ENCODE results near the gene GOLPH3L.
"Not testable (repeated sequence)": the region's sequence is repeated elsewhere in the genome, so short reads cannot be mapped to it uniquely, and the experiment has no call there.

Gene GOLPH3L

DNA sequence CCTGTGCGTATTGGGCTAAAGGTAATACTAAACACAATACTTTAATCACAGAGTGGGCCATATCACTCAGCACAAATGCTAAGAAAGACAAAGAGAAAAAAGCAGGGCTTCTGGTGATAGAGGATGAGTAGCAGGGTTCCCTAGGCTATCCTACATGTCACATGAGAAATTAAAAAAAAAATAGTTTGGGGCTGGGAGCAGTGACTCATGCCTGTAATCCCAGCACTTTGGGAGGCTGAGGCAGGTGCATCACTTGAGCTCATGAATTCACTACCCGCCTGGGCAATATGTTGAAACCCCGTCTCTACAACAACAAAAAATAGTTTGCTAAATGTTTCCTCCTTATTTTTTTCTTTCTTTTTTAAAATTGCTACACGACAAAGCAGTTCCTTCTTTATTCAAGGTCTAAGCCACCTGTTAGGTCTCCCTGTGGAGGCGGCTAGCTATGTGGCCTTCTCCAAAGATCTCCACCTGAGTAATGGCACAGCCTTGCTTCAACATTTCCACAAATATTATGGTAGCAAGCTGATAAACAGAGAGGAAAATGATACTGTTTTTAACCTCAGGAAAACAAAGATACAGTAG is 69.0 kb downstream of the GOLPH3L start:
- peaks cover 22% of the 10 kb centered on the region; the same call in 1 of the 2 replicates for H3K4me1 ChIP-seq (ENCODE audit: insufficient read depth, low read length)
- no peaks in the 10 kb centered on the region for H3K9me3 ChIP-seq (ENCODE audit: insufficient read depth, low read depth, low read length)
- H3K4me3 ChIP-seq (ENCODE audit: low read length): peak overlapping the region; percentile 81
- peak overlapping the region; percentile 81; the same call in 1 of the 2 replicates for H3K27ac ChIP-seq (ENCODE audit: low read depth, low read length)
- peaks cover 49% of the 10 kb centered on the region for H3K36me3 ChIP-seq (ENCODE audit: insufficient read depth, low read length)
- WGBS: 77% methylated on average over 4 of the region's 5 CpGs
- no peaks in the 10 kb centered on the region for H3K27me3 ChIP-seq (ENCODE audit: insufficient read depth, low read length)
- H3K9ac ChIP-seq (ENCODE audit: low read depth, low read length): peak overlapping the region; percentile 82

DNA sequence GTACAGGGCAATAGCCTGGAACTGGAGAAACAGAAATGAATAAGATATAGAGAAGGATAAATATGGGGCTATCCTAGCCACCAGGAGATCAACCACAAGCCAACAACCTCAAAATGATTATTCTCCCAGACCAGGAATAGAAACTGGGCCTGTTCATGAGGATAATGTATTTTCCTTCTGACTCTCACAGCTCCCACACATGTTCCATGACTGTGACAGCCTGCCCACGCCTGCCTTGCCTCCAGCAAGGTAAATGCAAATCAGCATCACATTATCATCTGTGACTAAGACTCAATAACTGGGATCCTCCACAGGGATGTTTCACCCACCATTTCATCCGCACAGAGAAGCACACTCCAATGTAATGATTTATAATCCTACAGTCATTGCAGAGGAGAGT is 70.8 kb downstream of the GOLPH3L start:
- Histone ChIP-seq H3K36me3 (ENCODE audit: insufficient read depth, low read length) (peaks cover 62% of the 10 kb centered on the region), H3K9ac (ENCODE audit: low read depth, low read length) (no peak overlapping the region), H3K4me3 (ENCODE audit: low read length) (no peak overlapping the region), H3K27me3 (ENCODE audit: insufficient read depth, low read length) (no peaks in the 10 kb centered on the region), H3K27ac (ENCODE audit: low read depth, low read length) (no peak overlapping the region), H3K4me1 (ENCODE audit: insufficient read depth, low read length) (peaks cover 12% of the 10 kb centered on the region), H3K9me3 (ENCODE audit: insufficient read depth, low read depth, low read length) (no peaks in the 10 kb centered on the region)
- 94% methylated on average over 2 of the region's 2 CpGs for WGBS

DNA sequence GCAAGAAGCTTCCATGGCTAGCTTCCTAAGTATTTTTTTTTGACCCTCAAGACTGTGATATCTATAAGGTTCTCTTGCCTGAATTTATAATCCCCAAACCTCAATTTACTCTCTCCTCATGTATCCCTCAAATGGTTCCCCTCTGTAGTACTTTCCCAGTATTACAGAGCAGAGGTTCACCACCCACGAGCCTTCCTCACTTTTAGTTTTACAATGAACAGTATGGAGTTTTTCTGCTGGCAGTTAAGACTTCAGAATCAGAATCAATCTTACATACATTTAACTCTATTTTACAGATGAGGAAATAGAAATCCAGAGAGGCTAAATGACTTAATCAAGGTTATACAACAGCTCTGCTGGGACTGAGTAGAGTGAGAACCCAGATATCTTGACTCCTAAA is 72.4 kb downstream of the GOLPH3L start:
- H3K9me3 ChIP-seq (ENCODE audit: insufficient read depth, low read depth, low read length); H3K27me3 ChIP-seq (ENCODE audit: insufficient read depth, low read length); H3K9ac ChIP-seq (ENCODE audit: low read depth, low read length); H3K27ac ChIP-seq (ENCODE audit: low read depth, low read length); H3K4me3 ChIP-seq (ENCODE audit: low read length); H3K4me1 ChIP-seq (ENCODE audit: insufficient read depth, low read length): not testable (repeated sequence)
- peaks cover 78% of the 10 kb centered on the region for H3K36me3 ChIP-seq (ENCODE audit: insufficient read depth, low read length)
- 80% methylated on average over 1 of the region's 1 CpG for WGBS

DNA sequence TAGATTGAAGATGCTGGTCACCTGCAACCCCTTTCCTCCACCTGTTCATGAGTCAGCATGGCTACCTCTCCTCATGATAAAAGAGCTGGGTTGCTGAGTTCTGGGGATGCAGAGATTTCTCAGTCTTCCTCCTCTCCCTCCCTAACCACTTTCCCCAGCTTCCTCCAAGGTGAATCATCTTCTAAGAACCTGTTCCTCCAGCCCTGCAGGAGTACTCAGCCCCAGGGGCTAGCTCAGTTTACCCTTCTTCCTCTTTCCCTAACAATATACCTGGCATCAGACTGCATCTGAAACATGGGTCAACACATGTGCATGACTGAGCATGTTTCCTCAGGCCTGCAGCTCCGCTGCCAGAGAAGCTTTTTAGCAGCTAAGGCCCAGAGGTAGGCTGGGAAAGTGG is 72.8 kb downstream of the GOLPH3L start:
- H3K4me3 ChIP-seq (ENCODE audit: low read length); H3K27ac ChIP-seq (ENCODE audit: low read depth, low read length); H3K9me3 ChIP-seq (ENCODE audit: insufficient read depth, low read depth, low read length); H3K4me1 ChIP-seq (ENCODE audit: insufficient read depth, low read length); H3K27me3 ChIP-seq (ENCODE audit: insufficient read depth, low read length); H3K9ac ChIP-seq (ENCODE audit: low read depth, low read length): not testable (repeated sequence)
- WGBS: 89% methylated on average over 1 of the region's 1 CpG
- peaks cover 82% of the 10 kb centered on the region for H3K36me3 ChIP-seq (ENCODE audit: insufficient read depth, low read length)

DNA sequence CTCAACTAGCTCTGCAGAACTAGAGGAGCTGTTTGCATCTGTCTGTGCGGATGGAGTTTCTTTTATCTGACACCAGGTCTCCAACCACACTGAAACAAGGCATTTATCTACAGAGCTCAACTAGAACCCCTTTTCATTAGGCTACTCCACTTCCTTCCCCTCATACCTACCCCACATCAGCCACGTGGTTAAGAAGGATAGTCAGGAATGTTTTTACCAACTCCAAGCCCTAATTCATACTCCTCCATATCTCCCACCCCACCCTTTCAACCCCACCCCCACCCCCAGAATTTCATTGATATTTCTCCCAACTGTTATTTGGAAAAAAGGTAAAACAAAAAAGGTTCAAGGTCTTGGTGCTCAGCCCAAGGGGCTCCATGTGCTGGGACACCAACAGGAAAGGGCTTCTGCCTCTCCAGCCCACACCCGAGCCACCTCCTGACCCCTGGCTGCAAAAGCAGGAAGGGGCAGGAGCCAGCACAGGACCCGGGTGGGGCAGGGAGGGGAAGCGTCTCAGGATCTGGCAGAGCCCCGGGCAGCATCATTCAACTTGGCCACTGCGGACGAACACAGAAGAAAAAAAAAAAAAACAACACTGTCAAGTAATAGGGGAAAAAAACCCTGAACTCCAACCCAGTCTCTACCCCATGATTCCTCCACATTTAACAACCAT is 74.5 kb downstream of the GOLPH3L start:
- peaks cover under 1% of the 10 kb centered on the region for H3K4me1 ChIP-seq (ENCODE audit: insufficient read depth, low read length)
- no peaks in the 10 kb centered on the region for H3K9me3 ChIP-seq (ENCODE audit: insufficient read depth, low read depth, low read length)
- WGBS: 77% methylated on average over 8 of the region's 8 CpGs
- H3K27me3 ChIP-seq (ENCODE audit: insufficient read depth, low read length): no peaks in the 10 kb centered on the region
- peaks cover 92% of the 10 kb centered on the region for H3K36me3 ChIP-seq (ENCODE audit: insufficient read depth, low read length)
- H3K4me3 ChIP-seq (ENCODE audit: low read length): no peak overlapping the region
- H3K27ac ChIP-seq (ENCODE audit: low read depth, low read length): peak overlapping the region; percentile 10; the same call in 1 of the 2 replicates
- H3K9ac ChIP-seq (ENCODE audit: low read depth, low read length): no peak overlapping the region

DNA sequence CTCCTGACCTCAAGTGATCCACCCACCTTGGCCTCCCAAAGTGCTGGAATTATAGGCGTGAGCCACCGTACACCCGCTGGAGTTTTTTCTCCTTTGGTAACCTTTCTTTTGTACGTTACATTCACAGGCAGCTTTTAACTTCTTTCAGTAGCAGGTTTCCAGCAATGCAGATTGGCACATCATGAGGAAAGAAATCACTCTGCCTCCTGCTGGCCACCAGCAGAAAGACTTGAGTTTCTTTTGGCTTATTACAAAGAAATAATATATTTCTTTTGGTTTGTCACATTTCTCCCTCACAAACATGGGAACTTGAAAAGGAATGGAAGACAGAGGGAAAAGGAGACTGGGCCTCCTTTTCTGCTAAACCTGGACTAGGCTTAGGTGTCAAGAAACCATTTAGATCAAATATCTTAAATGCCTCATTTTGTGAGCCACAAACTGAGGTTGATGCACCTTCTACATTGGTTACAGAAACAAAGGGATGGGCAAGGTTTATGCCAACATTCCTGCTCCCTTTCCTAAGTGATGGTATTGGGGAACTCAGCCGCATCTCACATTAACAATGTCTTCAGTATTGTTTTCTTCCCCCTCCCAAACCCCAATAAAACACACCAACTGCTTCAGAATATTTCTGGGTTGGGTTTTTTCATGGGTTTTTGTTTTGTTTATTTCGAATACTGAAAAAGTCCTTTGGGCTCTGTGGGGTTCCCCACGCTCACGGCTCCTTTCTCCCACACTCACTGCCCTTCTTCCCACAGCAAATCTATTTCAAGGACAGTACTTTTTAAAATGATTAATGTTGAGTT is 75.3 kb downstream of the GOLPH3L start:
- H3K9ac ChIP-seq (ENCODE audit: low read depth, low read length): no peak overlapping the region
- H3K27me3 ChIP-seq (ENCODE audit: insufficient read depth, low read length): no peaks in the 10 kb centered on the region
- H3K4me3 ChIP-seq (ENCODE audit: low read length): no peak overlapping the region
- 93% methylated on average over 5 of the region's 8 CpGs for WGBS
- no peaks in the 10 kb centered on the region; the same call in none of the 2 replicates for H3K4me1 ChIP-seq (ENCODE audit: insufficient read depth, low read length)
- peak overlapping the region; percentile 10; the same call in 1 of the 2 replicates for H3K27ac ChIP-seq (ENCODE audit: low read depth, low read length)
- peaks cover 92% of the 10 kb centered on the region for H3K36me3 ChIP-seq (ENCODE audit: insufficient read depth, low read length)
- no peaks in the 10 kb centered on the region for H3K9me3 ChIP-seq (ENCODE audit: insufficient read depth, low read depth, low read length)

DNA sequence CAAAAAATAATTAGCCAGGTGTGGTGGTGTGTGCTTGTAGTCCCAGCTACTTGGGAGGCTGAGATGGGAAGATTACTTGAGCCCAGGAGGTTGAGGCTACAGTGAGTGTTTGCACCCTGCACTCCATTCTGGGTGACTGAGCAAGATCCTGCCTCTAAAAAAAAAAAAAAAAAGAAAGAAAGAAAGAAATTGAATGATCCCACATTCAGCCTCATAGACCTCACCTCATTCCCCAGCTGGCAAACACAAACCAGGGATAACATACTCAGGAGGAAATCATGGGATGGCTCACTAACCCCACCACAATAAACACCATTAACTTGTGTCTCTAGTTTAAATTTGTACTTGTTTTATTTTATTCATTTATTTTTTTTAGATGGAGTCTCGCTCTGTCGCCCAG is 76.0 kb downstream of the GOLPH3L start:
- H3K27ac ChIP-seq (ENCODE audit: low read depth, low read length): no peak overlapping the region
- no peak overlapping the region for H3K9ac ChIP-seq (ENCODE audit: low read depth, low read length)
- no peaks in the 10 kb centered on the region for H3K27me3 ChIP-seq (ENCODE audit: insufficient read depth, low read length)
- 100% methylated on average over 2 of the region's 2 CpGs for WGBS
- no peaks in the 10 kb centered on the region; the same call in none of the 2 replicates for H3K4me1 ChIP-seq (ENCODE audit: insufficient read depth, low read length)
- H3K4me3 ChIP-seq (ENCODE audit: low read length): no peak overlapping the region
- no peaks in the 10 kb centered on the region for H3K9me3 ChIP-seq (ENCODE audit: insufficient read depth, low read depth, low read length)
- peaks cover 90% of the 10 kb centered on the region for H3K36me3 ChIP-seq (ENCODE audit: insufficient read depth, low read length)

DNA sequence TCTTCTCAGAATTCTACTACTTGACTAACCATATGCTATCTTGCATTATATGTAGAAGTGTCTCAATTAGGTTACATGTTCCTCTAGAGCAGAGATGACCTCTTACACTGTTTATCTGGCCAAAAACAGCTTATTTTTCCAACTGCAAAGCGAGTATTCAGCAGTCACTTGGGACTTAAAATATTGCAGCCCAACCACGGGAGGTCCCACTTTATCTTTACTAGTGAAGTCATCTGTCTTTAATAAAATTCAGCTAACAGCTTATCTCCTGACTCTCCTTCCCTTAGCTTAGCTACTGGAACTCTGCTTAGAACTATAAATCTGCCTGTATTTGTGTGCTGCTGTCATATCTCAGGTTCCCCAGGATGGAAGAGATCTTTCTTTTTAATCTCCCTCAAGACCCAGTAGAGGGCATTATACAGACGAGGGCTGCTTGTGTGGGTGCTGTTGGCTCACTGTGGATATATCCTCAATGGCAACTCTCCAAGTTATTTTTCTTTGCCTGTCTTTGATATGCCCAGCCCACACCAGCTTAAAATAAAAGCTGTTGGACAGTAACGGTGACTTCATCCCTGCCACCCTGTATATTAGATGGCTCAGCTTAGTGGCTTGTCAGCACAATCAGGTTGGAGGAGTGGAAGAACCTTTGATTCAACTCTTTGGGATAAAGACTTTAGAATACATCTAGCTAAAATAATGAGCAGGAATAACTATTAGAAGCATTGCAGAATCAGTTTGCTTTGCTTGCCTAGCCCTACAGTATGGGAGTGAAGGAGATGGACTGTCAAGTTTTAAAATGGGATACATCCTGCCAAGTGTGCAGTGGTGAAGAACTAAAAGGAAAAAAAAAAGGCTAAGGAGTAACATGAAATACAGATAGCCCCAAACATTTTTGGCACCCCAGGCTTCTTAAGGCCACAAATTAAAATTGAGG is 77.1 kb downstream of the GOLPH3L start:
- Histone ChIP-seq H3K4me1 (ENCODE audit: insufficient read depth, low read length) (no peaks in the 10 kb centered on the region; the same call in none of the 2 replicates), H3K9me3 (ENCODE audit: insufficient read depth, low read depth, low read length) (no peaks in the 10 kb centered on the region), H3K36me3 (ENCODE audit: insufficient read depth, low read length) (peaks cover 90% of the 10 kb centered on the region), H3K27ac (ENCODE audit: low read depth, low read length) (no peak overlapping the region), H3K9ac (ENCODE audit: low read depth, low read length) (no peak overlapping the region), H3K27me3 (ENCODE audit: insufficient read depth, low read length) (no peaks in the 10 kb centered on the region), H3K4me3 (ENCODE audit: low read length) (no peak overlapping the region)
- WGBS: 91% methylated on average over 4 of the region's 4 CpGs

DNA sequence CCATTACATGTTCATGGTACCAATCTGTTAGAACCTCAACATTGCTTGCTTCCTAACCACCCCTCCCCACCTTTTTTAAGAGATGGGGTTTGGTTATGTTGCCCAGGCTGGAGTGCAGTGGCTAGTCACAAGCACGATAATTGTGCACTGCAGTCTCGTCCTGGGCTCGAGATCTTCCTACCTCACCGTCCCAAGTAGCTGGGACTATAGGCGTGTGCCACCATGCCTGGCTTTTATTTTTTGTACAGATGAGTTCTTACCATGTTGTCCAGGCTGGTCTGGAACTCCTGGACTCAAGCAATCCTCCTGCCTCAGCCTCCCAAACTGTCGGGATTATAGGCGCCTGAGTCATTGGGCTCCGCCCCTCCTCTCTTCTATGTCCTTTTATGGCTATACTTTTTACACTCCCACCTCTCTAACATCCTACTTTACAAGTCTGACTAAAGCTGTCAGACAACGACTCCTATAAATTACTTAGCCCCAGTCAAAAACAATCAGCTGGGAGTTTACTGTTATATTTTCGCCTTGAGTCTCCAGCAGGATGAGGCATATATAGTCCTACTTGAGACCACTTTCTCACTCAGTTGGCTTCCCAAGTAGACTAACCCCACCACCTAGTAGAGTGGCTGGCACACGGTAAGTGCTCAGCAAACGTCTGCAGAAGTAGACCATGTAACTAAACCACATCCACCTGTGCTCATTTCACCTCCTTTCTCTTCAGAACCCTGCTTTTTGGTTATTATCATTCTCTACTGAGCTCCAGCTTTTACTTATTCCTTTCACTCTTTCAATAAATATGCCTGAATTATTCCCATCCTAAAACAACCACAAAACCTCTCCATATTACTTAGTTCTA is 81.4 kb downstream of the GOLPH3L start:
- 94% methylated on average over 12 of the region's 12 CpGs for WGBS
- Histone ChIP-seq H3K4me1 (ENCODE audit: insufficient read depth, low read length) (peaks cover 8% of the 10 kb centered on the region; the same call in 1 of the 2 replicates), H3K9ac (ENCODE audit: low read depth, low read length) (no peak overlapping the region), H3K36me3 (ENCODE audit: insufficient read depth, low read length) (peaks cover 83% of the 10 kb centered on the region), H3K27me3 (ENCODE audit: insufficient read depth, low read length) (no peaks in the 10 kb centered on the region), H3K27ac (ENCODE audit: low read depth, low read length) (peak overlapping the region; percentile 36; the same call in 1 of the 2 replicates), H3K9me3 (ENCODE audit: insufficient read depth, low read depth, low read length) (no peaks in the 10 kb centered on the region), H3K4me3 (ENCODE audit: low read length) (no peak overlapping the region)

All from HUES64 (cell line).